Testis (tissue), 2 donors: ENCODE data around the gene UBXN6.

ENCODE experiments used
- POLR2A ChIP-seq: fragments of 450-650 bp; IDR thresholded peaks from one replicate; pipeline ENCODE4 v1.6.1; 2017; ENCODE audit warnings: antibody characterized with exemption, mild to moderate bottlenecking, moderate library complexity
- TF ChIP-seq, protein P1 (sequence below), 3 experiments: fragments of 450-650 bp in 2 of 3; fragments of 200-600 bp in 1 of 3; sonication (generic) in 1 of 3; IDR thresholded peaks; one replicate each; pipeline ENCODE4 v1.5.1; 2016 to 2019; ENCODE audit warnings: antibody characterized with exemption in 3 of 3, mild to moderate bottlenecking in 2 of 3, moderate library complexity in 1 of 3

DNA sequence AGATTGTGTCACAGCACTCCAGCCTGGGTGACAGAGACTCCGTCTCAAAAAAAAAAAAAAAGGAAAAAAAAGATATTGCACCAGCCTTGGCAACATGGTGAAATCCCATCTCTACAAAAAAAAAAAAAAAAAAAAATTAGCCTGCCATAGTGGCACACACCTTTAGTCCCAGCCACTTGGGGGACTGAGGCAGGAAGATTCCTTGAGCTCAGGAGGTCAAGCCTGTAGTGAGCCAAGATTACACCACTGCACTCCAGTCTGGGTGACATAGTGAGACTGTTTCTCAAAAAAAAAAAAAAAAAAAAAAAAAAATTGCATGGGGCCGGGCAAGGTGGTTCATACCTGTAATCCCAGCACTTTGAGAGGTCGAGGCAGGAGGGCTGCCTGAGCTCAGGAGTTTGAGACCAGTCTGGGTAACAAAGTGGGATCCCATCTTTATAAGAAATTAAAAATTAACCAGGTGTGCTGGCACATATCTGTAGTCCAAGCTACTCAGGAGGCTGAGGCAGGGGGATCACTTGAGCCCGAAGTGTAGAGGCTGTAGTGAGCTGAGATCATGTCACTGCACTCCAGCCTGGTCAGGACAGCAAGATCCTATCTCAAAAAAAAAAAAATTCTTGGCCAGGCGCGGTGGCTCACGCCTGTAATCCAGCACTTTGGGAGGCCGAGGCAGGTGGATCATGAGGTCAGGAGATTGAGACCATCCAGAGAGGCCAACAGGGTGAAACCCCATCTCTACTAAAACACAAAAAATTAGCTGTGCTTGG, 7.4 kb upstream of the UBXN6 start:
- TF ChIP-seq, protein P1, sequence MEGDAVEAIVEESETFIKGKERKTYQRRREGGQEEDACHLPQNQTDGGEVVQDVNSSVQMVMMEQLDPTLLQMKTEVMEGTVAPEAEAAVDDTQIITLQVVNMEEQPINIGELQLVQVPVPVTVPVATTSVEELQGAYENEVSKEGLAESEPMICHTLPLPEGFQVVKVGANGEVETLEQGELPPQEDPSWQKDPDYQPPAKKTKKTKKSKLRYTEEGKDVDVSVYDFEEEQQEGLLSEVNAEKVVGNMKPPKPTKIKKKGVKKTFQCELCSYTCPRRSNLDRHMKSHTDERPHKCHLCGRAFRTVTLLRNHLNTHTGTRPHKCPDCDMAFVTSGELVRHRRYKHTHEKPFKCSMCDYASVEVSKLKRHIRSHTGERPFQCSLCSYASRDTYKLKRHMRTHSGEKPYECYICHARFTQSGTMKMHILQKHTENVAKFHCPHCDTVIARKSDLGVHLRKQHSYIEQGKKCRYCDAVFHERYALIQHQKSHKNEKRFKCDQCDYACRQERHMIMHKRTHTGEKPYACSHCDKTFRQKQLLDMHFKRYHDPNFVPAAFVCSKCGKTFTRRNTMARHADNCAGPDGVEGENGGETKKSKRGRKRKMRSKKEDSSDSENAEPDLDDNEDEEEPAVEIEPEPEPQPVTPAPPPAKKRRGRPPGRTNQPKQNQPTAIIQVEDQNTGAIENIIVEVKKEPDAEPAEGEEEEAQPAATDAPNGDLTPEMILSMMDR (IDR thresholded peaks at IDR 0.05) = no peak
- TF ChIP-seq POLR2A = no peak
